Measurements from ENCODE around the gene WDR90.

The WDR90 gene

GRCh38 chr16:668519-669171 lies 19.5 kb downstream of the WDR90 start:
- peak overlapping the region; percentile 65 for H3K27ac Mint-ChIP-seq

GRCh38 chr16:669666-670065 lies 20.5 kb downstream of the WDR90 start:
- Mint-ChIP-seq H3K36me3 (peaks cover 9% of the 10 kb centered on the region), H3K27ac (no peak overlapping the region)

More at GRCh38 chr16:668519-669171, 19.5 kb downstream of the WDR90 start:
- Mint-ChIP-seq H3K36me3 (peaks cover 9% of the 10 kb centered on the region), H3K9me3 (no peaks in the 10 kb centered on the region), H3K4me3 (peak overlapping the region; percentile 81), H3K27me3 (no peaks in the 10 kb centered on the region), H3K4me1 (peaks cover 3% of the 10 kb centered on the region)
- ATAC-seq (ENCODE audit: low read depth) (no peak), DNase-seq (ENCODE audit: low spot score in 2 of 2) (no peak)

GRCh38 chr16:670485-671352 lies 21.6 kb downstream of the WDR90 start:
- DNase-seq (ENCODE audit: low spot score in 2 of 2) (no peak), ATAC-seq (ENCODE audit: low read depth) (no peak)
- H3K4me3 Mint-ChIP-seq: no peak overlapping the region
- no peak overlapping the region for H3K27ac Mint-ChIP-seq
- H3K27me3 Mint-ChIP-seq: peaks cover 7% of the 10 kb centered on the region
- H3K4me1 Mint-ChIP-seq: peaks cover 9% of the 10 kb centered on the region
- no peaks in the 10 kb centered on the region for H3K9me3 Mint-ChIP-seq
- H3K36me3 Mint-ChIP-seq: peaks cover 10% of the 10 kb centered on the region

More at GRCh38 chr16:669666-670065, 20.5 kb downstream of the WDR90 start:
- Mint-ChIP-seq H3K4me3 (peak overlapping the region; percentile 25), H3K27me3 (no peaks in the 10 kb centered on the region), H3K9me3 (no peaks in the 10 kb centered on the region), H3K4me1 (peaks cover 3% of the 10 kb centered on the region)
- ATAC-seq (ENCODE audit: low read depth): no peak
- DNase-seq (ENCODE audit: low spot score in 2 of 2): no peak

GRCh38 chr16:671353-672131 lies 22.4 kb downstream of the WDR90 start:
- Mint-ChIP-seq H3K4me1 (peaks cover 9% of the 10 kb centered on the region), H3K36me3 (peaks cover 10% of the 10 kb centered on the region), H3K9me3 (no peaks in the 10 kb centered on the region), H3K27me3 (peaks cover 7% of the 10 kb centered on the region), H3K27ac (no peak overlapping the region), H3K4me3 (no peak overlapping the region)
- DNase-seq (ENCODE audit: low spot score in 2 of 2) (no peak), ATAC-seq (ENCODE audit: low read depth) (no peak)

GRCh38 chr16:672371-672770 lies 23.2 kb downstream of the WDR90 start:
- Mint-ChIP-seq H3K36me3 (peaks cover 10% of the 10 kb centered on the region), H3K9me3 (no peaks in the 10 kb centered on the region), H3K4me3 (no peak overlapping the region), H3K27ac (no peak overlapping the region), H3K4me1 (peaks cover 9% of the 10 kb centered on the region), H3K27me3 (peaks cover 7% of the 10 kb centered on the region)
- ATAC-seq (ENCODE audit: low read depth) (no peak), DNase-seq (ENCODE audit: low spot score in 2 of 2) (no peak)

- no peak for ATAC-seq (ENCODE audit: low read depth)
- peaks cover 6% of the 10 kb centered on the region for H3K4me1 Mint-ChIP-seq
- H3K4me3 Mint-ChIP-seq: no peak overlapping the region
- peaks cover 8% of the 10 kb centered on the region for H3K27me3 Mint-ChIP-seq
- no peak for DNase-seq (ENCODE audit: low spot score in 2 of 2)
- peaks cover 10% of the 10 kb centered on the region for H3K36me3 Mint-ChIP-seq
- H3K9me3 Mint-ChIP-seq: no peaks in the 10 kb centered on the region
- no peak overlapping the region for H3K27ac Mint-ChIP-seq
These were observed 23.7 kb downstream of the WDR90 start for GRCh38 chr16:672851-673250.

GRCh38 chr16:673399-673991 lies 24.3 kb downstream of the WDR90 start:
- Mint-ChIP-seq H3K27me3 (peaks cover 8% of the 10 kb centered on the region), H3K4me3 (no peak overlapping the region), H3K36me3 (peaks cover 10% of the 10 kb centered on the region), H3K4me1 (peaks cover 9% of the 10 kb centered on the region), H3K9me3 (no peaks in the 10 kb centered on the region), H3K27ac (no peak overlapping the region)
- DNase-seq (ENCODE audit: low spot score in 2 of 2) (no peak), ATAC-seq (ENCODE audit: low read depth) (no peak)

- H3K4me3 Mint-ChIP-seq: no peak overlapping the region
- H3K36me3 Mint-ChIP-seq: peaks cover 10% of the 10 kb centered on the region
- peaks cover 8% of the 10 kb centered on the region for H3K27me3 Mint-ChIP-seq
- no peaks in the 10 kb centered on the region for H3K9me3 Mint-ChIP-seq
- no peak overlapping the region for H3K27ac Mint-ChIP-seq
- DNase-seq (ENCODE audit: low spot score in 2 of 2) (no peak), ATAC-seq (ENCODE audit: low read depth) (no peak)
- H3K4me1 Mint-ChIP-seq: peaks cover 11% of the 10 kb centered on the region
These were observed 25.2 kb downstream of the WDR90 start for GRCh38 chr16:674214-674881.

- H3K4me3 Mint-ChIP-seq: peak within 1 kb of the TSS; percentile 61
- DNase-seq (ENCODE audit: low spot score in 2 of 2): no peak
- no peak within 1 kb of the TSS for H3K27ac Mint-ChIP-seq
These were observed 26.1 kb downstream of the WDR90 start, which contains the start of gene RHBDL1 for GRCh38 chr16:674968-675883. TSS of gene RHBDL1 (plus strand) at chr16:675671. CDS start at chr16:675791, 120 bp downstream.

GRCh38 chr16:675884-676564 lies 26.9 kb downstream of the WDR90 start:
- H3K9me3 Mint-ChIP-seq: no peaks in the 10 kb centered on the region
- H3K36me3 Mint-ChIP-seq: peaks cover 7% of the 10 kb centered on the region
- H3K4me1 Mint-ChIP-seq: peaks cover 14% of the 10 kb centered on the region
- H3K27ac Mint-ChIP-seq: no peak overlapping the region
- no peak for DNase-seq (ENCODE audit: low spot score in 2 of 2)
- peaks cover 8% of the 10 kb centered on the region for H3K27me3 Mint-ChIP-seq
- no peak for ATAC-seq (ENCODE audit: low read depth)
- H3K4me3 Mint-ChIP-seq: no peak overlapping the region

More at GRCh38 chr16:674968-675883, 26.1 kb downstream of the WDR90 start, which contains the start of gene RHBDL1:
- peaks cover 13% of the 10 kb centered on the region for H3K4me1 Mint-ChIP-seq
- H3K36me3 Mint-ChIP-seq: peaks cover 10% of the 10 kb centered on the region
- no peak for ATAC-seq (ENCODE audit: low read depth)
- no peaks in the 10 kb centered on the region for H3K9me3 Mint-ChIP-seq
- peaks cover 8% of the 10 kb centered on the region for H3K27me3 Mint-ChIP-seq

GRCh38 chr16:676565-676902 lies 27.4 kb downstream of the WDR90 start:
- Mint-ChIP-seq H3K27ac (no peak overlapping the region), H3K27me3 (peaks cover 8% of the 10 kb centered on the region), H3K4me1 (peaks cover 15% of the 10 kb centered on the region), H3K9me3 (no peaks in the 10 kb centered on the region), H3K36me3 (peaks cover 6% of the 10 kb centered on the region), H3K4me3 (peak overlapping the region; percentile 14)
- DNase-seq (ENCODE audit: low spot score in 2 of 2) (no peak), ATAC-seq (ENCODE audit: low read depth) (no peak)

GRCh38 chr16:676913-677312 lies 27.7 kb downstream of the WDR90 start:
- no peak overlapping the region for H3K27ac Mint-ChIP-seq
- peaks cover 8% of the 10 kb centered on the region for H3K27me3 Mint-ChIP-seq
- DNase-seq (ENCODE audit: low spot score in 2 of 2) (no peak), ATAC-seq (ENCODE audit: low read depth) (peak; percentile 14)
- peak overlapping the region; percentile 29 for H3K4me3 Mint-ChIP-seq
- H3K9me3 Mint-ChIP-seq: no peaks in the 10 kb centered on the region
- peaks cover 6% of the 10 kb centered on the region for H3K36me3 Mint-ChIP-seq
- peaks cover 15% of the 10 kb centered on the region for H3K4me1 Mint-ChIP-seq
